Thyroid gland (tissue), 4 donors: ENCODE data around the gene BCKDHA. TPM values are rescaled to one million over a fixed set of nuclear protein-coding genes. Genes with fewer than 3 reads are reported as not detected.
"Not testable (repeated sequence)": the region's sequence is repeated elsewhere in the genome, so short reads cannot be mapped to it uniquely, and the experiment has no call there.

Experiments used
- DNase-seq, 2 donors: peaks; one replicate each; pipeline ENCODE4 v3.0.0-alpha.2; 2019
- H3K27ac ChIP-seq, 3 donors: fragments of 200-600 bp; sonication (generic); 1 replicate in 2 of 3; 2 replicates in 1 of 3; pipeline ENCODE4 v1.5.1; 2016 to 2019; ENCODE audit warnings: mild to moderate bottlenecking in 1 of 3, moderate library complexity in 1 of 3
- H3K27me3 ChIP-seq: fragments of 200-600 bp; sonication (generic); one replicate; pipeline ENCODE4 v1.5.1; 2019
- H3K36me3 ChIP-seq, 2 donors: fragments of 200-600 bp; sonication (generic); one replicate each; pipeline ENCODE4 v1.5.1; 2016 to 2019
- H3K4me1 ChIP-seq, 2 donors: fragments of 200-600 bp; sonication (generic); one replicate each; pipeline ENCODE4 v1.5.1; 2017 to 2019
- H3K4me3 ChIP-seq, 3 donors: fragments of 200-600 bp; sonication (generic); replicated peaks in 1 of 3; 1 replicate in 2 of 3; 2 replicates in 1 of 3; pipeline ENCODE4 v1.5.1; 2016; ENCODE audit warnings: mild to moderate bottlenecking in 1 of 3
- H3K9me3 ChIP-seq: fragments of 200-600 bp; sonication (generic); one replicate; pipeline ENCODE4 v1.5.1; 2017
- CTCF ChIP-seq, 6 experiments: fragments of 200-600 bp in 3 of 6; fragments of 450-650 bp in 3 of 6; sonication (generic) in 3 of 6; IDR thresholded peaks; one replicate each; pipeline ENCODE4 v1.5.1; 2016 to 2019; ENCODE audit warnings: antibody characterized with exemption in 6 of 6, mild to moderate bottlenecking in 2 of 6, inconsistent platforms in 1 of 6, moderate library complexity in 1 of 6
- POLR2A ChIP-seq, 2 donors: fragments of 450-650 bp; IDR thresholded peaks; one replicate each; pipeline ENCODE4 v1.6.1; 2017; ENCODE audit warnings: antibody characterized with exemption in 2 of 2, mild to moderate bottlenecking in 2 of 2, moderate library complexity in 1 of 2
- WGBS, 2 donors: methylation state at CpG; one replicate each; pipeline ENCODE4 v1.1.5; 2017; 5-methylcytosine and 5-hydroxymethylcytosine counted together
- intact Hi-C: fragments of 100-400 bp; cut with DNase I; formaldehyde crosslinking; loops from one replicate; pipeline ENCODE4 v1.15.1; 2023
- total RNA-seq, 4 donors: library from RNA; depleted of rRNA; stranded (reverse); fragments of >200 nt; gene quantifications; one replicate each; pipeline ENCODE4 v1.2.3, GENCODE V29; 2016

Gene BCKDHA
- total RNA-seq, 4 donors from 2014 or later: 57.4 to 90.9 (median 85.6) TPM

- Histone ChIP-seq H3K4me1 (peaks cover 18 to 25% of the 10 kb centered on the region in 2 donors), H3K36me3 (no peaks in the 10 kb centered on the region), H3K27me3 (no peaks in the 10 kb centered on the region), H3K9me3 (no peaks in the 10 kb centered on the region), H3K4me3 (no peak overlapping the region), H3K27ac (peak overlapping the region in 2 of 3 donors; percentile 7 to 46)
- DNase-seq: peak; percentile 95 to 96
- 8 to 9% methylated on average over 12 of the region's 12 CpGs for WGBS, 2 donors
- intact Hi-C loops: no loop called here
- TF ChIP-seq CTCF (IDR thresholded peaks at IDR 0.05) (no peak), POLR2A (IDR thresholded peaks at IDR 0.05) (no peak)
Observed at GRCh38 chr19:41373993-41374392, 23.6 kb upstream of the BCKDHA start.

GRCh38 chr19:41376241-41376997 is 21.2 kb upstream of the BCKDHA start, which contains the start of gene TMEM91:
Gene TMEM91, plus strand, starts transcription at chr19:41376533. Its CDS starts 1,777 bp downstream, at chr19:41378310.
- peak within 1 kb of the TSS; percentile 49 to 78 (median 72) for H3K27ac ChIP-seq
- H3K4me3 ChIP-seq: peak within 1 kb of the TSS in 2 of 3 donors; percentile 3 to 48
- H3K9me3 ChIP-seq: no peaks in the 10 kb centered on the region
- H3K4me1 ChIP-seq: peaks cover 18 to 25% of the 10 kb centered on the region in 2 donors
- peak; percentile 50 to 60 for DNase-seq
- no peaks in the 10 kb centered on the region for H3K36me3 ChIP-seq
- H3K27me3 ChIP-seq: no peaks in the 10 kb centered on the region
- TF ChIP-seq POLR2A (IDR thresholded peaks at IDR 0.05) (peak in 1 of 2 donors; percentile 14), CTCF (IDR thresholded peaks at IDR 0.05) (no peak)
- intact Hi-C loops: no loop called here
- WGBS, 2 donors: 2 to 4% methylated on average over 30 to 32 of the region's 47 CpGs

GRCh38 chr19:41376998-41377365 is 20.6 kb upstream of the BCKDHA start:
- Histone ChIP-seq H3K27ac (peak overlapping the region; percentile 49 to 78 (median 72)), H3K4me1 (peaks cover 18 to 25% of the 10 kb centered on the region in 2 donors), H3K4me3 (peak overlapping the region in 1 of 3 donors; percentile 48), H3K9me3 (no peaks in the 10 kb centered on the region), H3K36me3 (no peaks in the 10 kb centered on the region), H3K27me3 (no peaks in the 10 kb centered on the region)
- no peak for TF ChIP-seq POLR2A (IDR thresholded peaks at IDR 0.05)
- no peak for TF ChIP-seq CTCF (IDR thresholded peaks at IDR 0.05)
- WGBS, 2 donors: 71 to 74% methylated on average over 8 of the region's 8 CpGs
- no peak for DNase-seq
- intact Hi-C loops: no loop called here

GRCh38 chr19:41377977-41378709 is 19.5 kb upstream of the BCKDHA start:
- Histone ChIP-seq H3K4me1 (peaks cover 18 to 25% of the 10 kb centered on the region in 2 donors), H3K27me3 (no peaks in the 10 kb centered on the region), H3K4me3 (no peak overlapping the region), H3K36me3 (no peaks in the 10 kb centered on the region), H3K9me3 (no peaks in the 10 kb centered on the region), H3K27ac (no peak overlapping the region)
- intact Hi-C loops: no loop called here
- no peak for TF ChIP-seq CTCF (IDR thresholded peaks at IDR 0.05)
- no peak for TF ChIP-seq POLR2A (IDR thresholded peaks at IDR 0.05)
- DNase-seq: no peak
- 57 to 68% methylated on average over 7 to 9 of the region's 9 CpGs for WGBS, 2 donors

GRCh38 chr19:41381536-41381935 is 16.1 kb upstream of the BCKDHA start:
- H3K4me1 ChIP-seq, H3K27ac ChIP-seq, DNase-seq, H3K4me3 ChIP-seq, H3K36me3 ChIP-seq, intact Hi-C loops, H3K9me3 ChIP-seq, H3K27me3 ChIP-seq: not testable (repeated sequence)
- 96 to 97% methylated on average over 8 of the region's 8 CpGs for WGBS, 2 donors
